Sigmoid colon (tissue), 4 donors: ENCODE results near the gene TNFRSF19.

ENCODE experiments used
- CTCF ChIP-seq, 4 experiments: fragments of 450-650 bp in 3 of 4; fragments of 200-600 bp in 1 of 4; IDR thresholded peaks; one replicate each; pipeline ENCODE4 v1.5.1; 2016 to 2019; ENCODE audit warnings: antibody characterized with exemption in 4 of 4, mild to moderate bottlenecking in 3 of 4, moderate library complexity in 2 of 4
- EP300 ChIP-seq, 4 donors: sonication (generic); formaldehyde crosslinking; IDR thresholded peaks; one replicate each; pipeline ENCODE4 v1.6.1; 2017; ENCODE audit warnings: antibody characterized with exemption in 4 of 4
- POLR2A ChIP-seq, 2 donors: fragments of 450-650 bp; IDR thresholded peaks; one replicate each; pipeline ENCODE4 v1.6.1; 2016; ENCODE audit warnings: antibody characterized with exemption in 2 of 2, mild to moderate bottlenecking in 2 of 2, moderate library complexity in 2 of 2
- POLR2AphosphoS5 ChIP-seq, 4 donors: sonication (generic); formaldehyde crosslinking; IDR thresholded peaks; one replicate each; pipeline ENCODE4 v1.6.1; 2017; ENCODE audit warnings: antibody characterized with exemption in 4 of 4

- no peak for TF ChIP-seq CTCF (IDR thresholded peaks at IDR 0.05)
- TF ChIP-seq POLR2A (IDR thresholded peaks at IDR 0.05), result no peak
- TF ChIP-seq EP300 (IDR thresholded peaks at IDR 0.05), result no peak
- no peak for TF ChIP-seq POLR2AphosphoS5 (IDR thresholded peaks at IDR 0.05)
Measured at GRCh38 chr13:23680845-23681669, 110.8 kb downstream of the TNFRSF19 start.
